ENCODE data around the gene HMG20B.
A peak's percentile ranks its signal among the peaks of the same experiment; 100 is the strongest.

The HMG20B gene

GRCh38 chr19:3570606-3571011 lies 2.1 kb upstream of the HMG20B start:
- no peak for TF ChIP-seq Cebpa-rat (IDR thresholded peaks at IDR 0.05)
- H3K4me3 ChIP-seq, result no peak overlapping the region
- H3K4me2 ChIP-seq, result no peak overlapping the region
- H3K27ac ChIP-seq, result no peak overlapping the region
- H3K4me1 ChIP-seq, result peaks cover 9% of the 10 kb centered on the region
- H3K36me3 ChIP-seq, result peaks cover 13% of the 10 kb centered on the region
- no peaks in the 10 kb centered on the region for H3K27me3 ChIP-seq
- no peak overlapping the region for H3K9ac ChIP-seq
- no peaks in the 10 kb centered on the region for H3K9me3 ChIP-seq
- H4K20me1 ChIP-seq, result peaks cover 23% of the 10 kb centered on the region

DNA sequence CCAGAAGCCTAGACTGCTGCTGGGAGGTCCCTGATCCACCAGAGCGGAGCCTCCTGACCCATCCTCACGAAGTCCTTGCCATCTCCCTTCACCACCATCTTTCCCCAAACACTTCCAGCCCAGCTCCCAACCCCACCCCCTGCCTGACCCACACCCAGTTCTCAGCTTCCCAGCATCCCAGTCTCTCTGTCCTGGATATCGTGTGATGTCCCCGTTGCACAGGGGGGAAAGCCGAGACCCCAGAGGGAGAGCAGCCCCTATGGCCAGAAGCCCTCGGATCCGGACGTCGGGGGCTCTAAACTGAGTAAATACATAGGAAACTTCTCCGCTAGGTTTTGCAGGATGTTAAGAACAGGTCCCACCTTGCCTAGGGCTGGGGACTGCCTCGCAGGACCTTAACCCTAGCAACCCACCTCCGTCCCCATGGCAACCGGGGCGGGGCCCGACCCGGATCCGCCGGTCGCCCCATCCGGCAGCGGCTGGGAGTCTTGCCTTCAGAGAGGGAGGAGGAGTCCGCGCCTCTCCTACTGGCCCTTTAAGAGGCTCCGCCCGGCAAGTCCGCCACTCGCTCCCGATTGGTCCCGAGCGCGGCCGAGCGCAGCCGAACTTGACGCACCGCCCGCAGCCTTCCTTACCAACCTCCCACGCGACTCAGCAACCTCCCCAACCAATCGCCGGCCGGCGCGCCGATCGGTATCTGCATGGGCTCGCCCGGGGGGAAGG lies 451 bp upstream of the HMG20B start:
- H3K27ac ChIP-seq, result 0 out of 2 replicates have a peak overlapping the region, but pooled peaks have one; percentile 14

DNA sequence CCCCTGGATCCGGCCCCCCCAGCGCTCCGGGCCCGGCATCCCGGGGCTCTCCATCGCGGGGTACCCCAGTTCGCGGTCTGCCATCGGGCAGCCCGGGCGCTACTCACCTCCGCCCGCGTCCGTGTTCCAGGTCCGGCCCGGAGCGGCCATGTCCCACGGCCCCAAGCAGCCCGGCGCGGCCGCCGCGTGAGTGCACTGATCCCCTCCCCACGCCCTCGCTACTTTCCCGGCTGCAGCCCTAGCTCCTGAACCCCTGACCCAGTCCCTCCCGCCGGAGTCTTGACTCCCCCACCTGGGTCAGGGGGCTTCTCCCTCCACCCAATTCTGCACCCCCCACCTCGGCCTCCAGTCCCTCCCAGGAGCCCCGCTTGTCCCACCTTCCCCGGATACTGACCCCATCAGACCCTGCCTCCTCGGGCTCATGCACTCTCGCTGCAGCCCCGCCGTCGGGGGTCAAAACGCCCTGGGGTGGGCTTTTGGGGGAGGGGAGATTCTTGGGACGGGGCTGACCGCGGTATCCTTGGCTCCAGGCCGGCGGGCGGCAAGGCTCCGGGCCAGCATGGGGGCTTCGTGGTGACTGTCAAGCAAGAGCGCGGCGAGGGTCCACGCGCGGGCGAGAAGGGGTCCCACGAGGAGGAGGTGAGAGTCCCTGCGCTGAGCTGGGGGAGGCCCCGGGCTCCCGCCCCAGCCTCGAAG lies 566 bp downstream of the HMG20B start:
- Histone ChIP-seq H3K36me3 (peaks cover 32% of the 10 kb centered on the region), H3K9ac (peak overlapping the region; percentile 93), H3K4me2 (peak overlapping the region; percentile 89), H3K4me1 (peaks cover 15% of the 10 kb centered on the region), H3K27ac (peak overlapping the region; percentile 85), H3K4me3 (peak overlapping the region; percentile 98), H3K9me3 (no peaks in the 10 kb centered on the region), H4K20me1 (peaks cover 36% of the 10 kb centered on the region), H3K27me3 (no peaks in the 10 kb centered on the region)
- TF ChIP-seq Cebpa-rat (IDR thresholded peaks at IDR 0.05), result no peak

More for the DNA sequence above, 451 bp upstream of the HMG20B start:
- TF ChIP-seq Cebpa-rat (IDR thresholded peaks at IDR 0.05), result no peak
- H3K27me3 ChIP-seq, result no peaks in the 10 kb centered on the region
- H4K20me1 ChIP-seq, result peaks cover 34% of the 10 kb centered on the region
- peak overlapping the region; percentile 46; the same call in 1 of the 2 replicates for H3K9ac ChIP-seq
- H3K4me2 ChIP-seq, result peak overlapping the region; percentile 94
- no peaks in the 10 kb centered on the region for H3K9me3 ChIP-seq
- peak overlapping the region; percentile 65 for H3K4me3 ChIP-seq
- peaks cover 15% of the 10 kb centered on the region for H3K4me1 ChIP-seq
- H3K36me3 ChIP-seq, result peaks cover 26% of the 10 kb centered on the region

GRCh38 chr19:3573858-3574637 lies 1.3 kb downstream of the HMG20B start:
- peak overlapping the region; percentile 93; the same call in 1 of the 2 replicates for H3K9ac ChIP-seq
- H3K4me1 ChIP-seq, result peaks cover 15% of the 10 kb centered on the region
- H3K27ac ChIP-seq, result no peak overlapping the region; the same call in 1 of the 2 replicates
- H4K20me1 ChIP-seq, result peaks cover 44% of the 10 kb centered on the region
- H3K4me3 ChIP-seq, result peak overlapping the region; percentile 98
- no peak for TF ChIP-seq Cebpa-rat (IDR thresholded peaks at IDR 0.05)
- H3K27me3 ChIP-seq, result no peaks in the 10 kb centered on the region
- H3K9me3 ChIP-seq, result no peaks in the 10 kb centered on the region
- peak overlapping the region; percentile 89 for H3K4me2 ChIP-seq
- H3K36me3 ChIP-seq, result peaks cover 39% of the 10 kb centered on the region

DNA sequence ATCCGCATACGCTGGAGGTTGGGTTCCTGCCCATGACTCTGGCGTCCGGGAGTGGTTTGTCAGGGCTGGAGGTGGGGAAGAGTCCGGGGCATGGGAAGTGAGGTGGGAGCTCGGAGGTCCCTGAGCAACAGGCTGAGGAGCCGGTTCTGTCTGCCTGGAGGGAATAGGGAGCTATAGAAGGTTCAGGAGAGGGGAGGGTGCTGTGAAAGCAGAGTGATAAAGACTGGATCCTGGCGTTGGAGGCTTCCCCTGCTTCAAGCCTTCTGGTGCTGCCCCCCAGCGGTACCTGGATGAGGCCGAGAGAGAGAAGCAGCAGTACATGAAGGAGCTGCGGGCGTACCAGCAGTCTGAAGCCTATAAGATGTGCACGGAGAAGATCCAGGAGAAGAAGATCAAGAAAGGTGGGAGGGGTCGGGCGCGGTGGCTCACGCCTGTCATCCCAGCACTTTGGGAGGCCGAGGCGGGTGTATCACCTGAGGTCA lies 2.6 kb downstream of the HMG20B start:
- H3K9me3 ChIP-seq, result no peaks in the 10 kb centered on the region
- no peak overlapping the region for H3K4me3 ChIP-seq
- H3K27ac ChIP-seq, result no peak overlapping the region
- H3K4me1 ChIP-seq, result peaks cover 15% of the 10 kb centered on the region
- no peak overlapping the region for H3K4me2 ChIP-seq
- H4K20me1 ChIP-seq, result peaks cover 45% of the 10 kb centered on the region
- no peak for TF ChIP-seq Cebpa-rat (IDR thresholded peaks at IDR 0.05)
- H3K36me3 ChIP-seq, result peaks cover 41% of the 10 kb centered on the region
- no peak overlapping the region for H3K9ac ChIP-seq
- H3K27me3 ChIP-seq, result no peaks in the 10 kb centered on the region

DNA sequence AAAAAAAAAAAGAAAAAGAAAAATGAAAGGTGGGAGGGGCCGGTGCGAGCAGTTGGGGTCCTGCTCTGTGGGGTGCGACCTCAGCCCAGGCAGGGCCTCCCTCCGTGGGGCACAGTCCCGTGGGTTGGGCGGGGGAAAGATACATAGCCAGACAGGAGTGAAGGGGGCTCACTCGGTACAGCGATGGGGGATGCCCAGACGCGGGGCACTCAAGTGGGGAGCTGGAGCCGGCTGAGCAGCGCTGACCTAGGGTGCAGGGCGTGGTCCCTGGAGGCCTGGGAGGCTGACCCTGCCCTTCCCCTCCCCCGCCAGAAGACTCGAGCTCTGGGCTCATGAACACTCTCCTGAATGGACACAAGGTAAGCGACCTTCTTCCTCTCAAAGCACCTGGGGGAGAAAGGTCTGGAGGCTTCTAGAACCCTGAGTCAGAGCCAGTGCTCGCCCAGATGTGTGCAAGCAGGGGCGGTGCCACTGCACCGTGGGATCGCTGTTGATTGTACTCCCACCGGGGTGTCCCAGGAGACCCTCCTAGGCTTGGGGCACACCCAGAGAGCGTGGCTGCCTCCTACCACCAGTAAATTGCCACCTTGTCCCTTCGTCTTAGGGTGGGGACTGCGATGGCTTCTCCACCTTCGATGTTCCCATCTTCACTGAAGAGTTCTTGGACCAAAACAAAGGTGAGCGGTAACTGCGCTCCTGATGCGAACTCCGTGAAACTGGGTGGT lies 3.4 kb downstream of the HMG20B start:
- Histone ChIP-seq H3K27ac (no peak overlapping the region), H3K36me3 (peaks cover 41% of the 10 kb centered on the region), H3K4me2 (no peak overlapping the region), H3K4me3 (no peak overlapping the region), H3K4me1 (peaks cover 15% of the 10 kb centered on the region), H3K9me3 (no peaks in the 10 kb centered on the region), H3K27me3 (no peaks in the 10 kb centered on the region), H4K20me1 (peaks cover 45% of the 10 kb centered on the region), H3K9ac (no peak overlapping the region)
- no peak for TF ChIP-seq Cebpa-rat (IDR thresholded peaks at IDR 0.05)

DNA sequence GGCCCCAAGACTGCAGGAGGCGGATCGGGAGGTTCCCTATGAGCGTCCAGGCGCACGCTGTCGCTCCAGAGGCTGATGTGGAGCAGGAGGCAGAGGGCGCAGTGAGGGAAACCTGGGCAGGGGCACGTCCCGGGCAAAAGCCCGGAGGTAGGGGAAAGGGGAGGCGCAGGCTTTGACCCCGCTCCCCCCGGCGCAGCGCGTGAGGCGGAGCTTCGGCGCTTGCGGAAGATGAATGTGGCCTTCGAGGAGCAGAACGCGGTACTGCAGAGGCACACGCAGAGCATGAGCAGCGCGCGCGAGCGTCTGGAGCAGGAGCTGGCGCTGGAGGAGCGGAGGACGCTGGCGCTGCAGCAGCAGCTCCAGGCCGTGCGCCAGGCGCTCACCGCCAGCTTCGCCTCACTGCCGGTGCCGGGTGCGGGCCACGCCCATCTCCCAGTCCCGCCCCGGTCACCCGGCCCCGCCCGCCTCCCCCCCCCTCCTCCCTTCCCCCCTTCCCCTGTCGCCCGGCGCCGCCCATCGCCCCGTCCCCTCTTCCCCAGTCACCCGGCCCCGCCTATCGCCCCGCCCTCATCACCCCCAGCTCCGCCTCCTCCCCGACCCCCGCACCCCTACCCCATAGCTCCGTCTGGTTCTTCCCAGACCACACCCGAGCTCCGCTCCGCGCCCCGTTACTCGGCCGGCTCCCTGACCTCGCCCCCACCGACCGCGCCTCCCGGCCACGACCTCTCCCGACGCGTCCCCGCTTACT lies 4.1 kb downstream of the HMG20B start:
- Histone ChIP-seq H3K9ac (no peak overlapping the region), H3K27me3 (no peaks in the 10 kb centered on the region), H3K36me3 (peaks cover 41% of the 10 kb centered on the region), H3K4me1 (peaks cover 11% of the 10 kb centered on the region), H3K4me2 (no peak overlapping the region), H3K9me3 (no peaks in the 10 kb centered on the region), H3K27ac (no peak overlapping the region), H3K4me3 (no peak overlapping the region), H4K20me1 (peaks cover 45% of the 10 kb centered on the region)
- TF ChIP-seq Cebpa-rat (IDR thresholded peaks at IDR 0.05), result no peak

- H4K20me1 ChIP-seq, result peaks cover 45% of the 10 kb centered on the region
- H3K4me2 ChIP-seq, result no peak overlapping the region
- no peaks in the 10 kb centered on the region for H3K27me3 ChIP-seq
- H3K36me3 ChIP-seq, result peaks cover 41% of the 10 kb centered on the region
- peaks cover 6% of the 10 kb centered on the region; the same call in 1 of the 2 replicates for H3K4me1 ChIP-seq
- no peaks in the 10 kb centered on the region for H3K9me3 ChIP-seq
- H3K4me3 ChIP-seq, result no peak overlapping the region
- H3K9ac ChIP-seq, result no peak overlapping the region
- TF ChIP-seq Cebpa-rat (IDR thresholded peaks at IDR 0.05), result no peak
- no peak overlapping the region for H3K27ac ChIP-seq
Measured at GRCh38 chr19:3577723-3578344, 5.1 kb downstream of the HMG20B start.

Data from BLaER1 (cell line).